GM19240 (cell line): ENCODE data around the gene ASMTL.
"Not testable (repeated sequence)": the region's sequence is repeated elsewhere in the genome, so short reads cannot be mapped to it uniquely, and the experiment has no call there.

Experiments
- DNase-seq: peaks from one replicate; pipeline ENCODE4 v3.0.0; 2011; ENCODE audit warnings: low spot score; ENCODE audit not compliant: insufficient read length

ASMTL gene

DNA sequence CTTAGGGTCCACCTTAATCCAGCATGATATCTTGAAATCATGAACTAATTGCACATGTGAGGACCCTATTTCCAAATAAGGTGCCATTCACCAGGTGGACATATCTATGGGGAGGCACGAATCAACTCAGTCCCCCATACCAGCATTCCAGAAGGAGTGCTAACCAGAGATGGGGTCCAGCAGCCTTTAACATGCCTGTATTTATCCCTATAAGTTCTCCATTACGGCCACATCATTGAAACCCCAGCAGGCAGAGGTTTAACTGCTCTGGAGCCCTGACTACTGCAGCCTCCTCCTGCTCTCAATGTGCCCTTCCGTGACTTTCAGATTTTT lies 3.2 kb upstream of the ASMTL start:
- no peak for DNase-seq

DNA sequence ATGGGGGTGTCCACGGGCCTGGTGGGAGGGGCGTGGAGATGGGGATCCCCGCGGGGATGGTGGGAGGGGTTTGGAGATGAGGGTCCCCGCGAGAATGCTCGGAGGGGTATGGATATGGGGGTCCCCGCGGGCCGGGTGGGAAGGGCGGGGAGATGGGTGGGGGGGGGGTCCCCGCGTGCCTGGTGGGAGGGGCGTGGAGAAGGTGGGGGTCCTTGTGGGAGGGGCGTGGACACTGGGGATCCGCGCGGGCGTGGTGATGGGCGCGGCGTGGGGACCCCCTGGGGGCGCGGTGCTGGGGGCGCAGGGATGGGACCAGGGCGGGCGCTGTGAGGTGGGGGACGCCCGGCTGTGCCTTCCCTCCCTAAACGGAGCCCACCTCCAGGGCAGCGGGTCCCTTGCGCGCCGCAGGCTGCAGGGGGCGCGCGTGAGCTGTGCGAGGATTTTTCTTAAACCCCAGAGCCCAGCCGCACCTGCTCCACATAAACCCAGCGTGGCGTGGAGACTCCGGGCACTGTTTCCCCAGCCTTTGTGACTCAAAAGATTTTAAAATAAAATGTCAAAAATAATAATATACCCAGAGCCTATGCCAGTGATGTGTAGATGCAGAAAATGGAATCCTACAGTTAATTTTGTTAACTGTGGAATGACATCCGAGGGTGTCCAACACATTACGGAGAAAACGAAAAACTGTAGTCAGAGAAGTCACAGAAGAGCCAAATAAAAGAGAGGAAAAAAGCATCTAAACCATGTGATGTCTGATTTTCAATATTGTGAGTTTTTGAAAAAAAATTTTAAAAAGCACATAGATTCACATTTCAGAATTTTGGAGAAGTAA lies 1.5 kb upstream of the ASMTL start:
- DNase-seq: peak; percentile 69

- DNase-seq: no peak
Measured at GRCh38 chrX:1453395-1453783, 680 bp upstream of the ASMTL start.

- no peak for DNase-seq
Measured at GRCh38 chrX:1451661-1452515, 821 bp downstream of the ASMTL start.

- DNase-seq: no peak
Measured at GRCh38 chrX:1451251-1451660, 1.5 kb downstream of the ASMTL start.

DNA sequence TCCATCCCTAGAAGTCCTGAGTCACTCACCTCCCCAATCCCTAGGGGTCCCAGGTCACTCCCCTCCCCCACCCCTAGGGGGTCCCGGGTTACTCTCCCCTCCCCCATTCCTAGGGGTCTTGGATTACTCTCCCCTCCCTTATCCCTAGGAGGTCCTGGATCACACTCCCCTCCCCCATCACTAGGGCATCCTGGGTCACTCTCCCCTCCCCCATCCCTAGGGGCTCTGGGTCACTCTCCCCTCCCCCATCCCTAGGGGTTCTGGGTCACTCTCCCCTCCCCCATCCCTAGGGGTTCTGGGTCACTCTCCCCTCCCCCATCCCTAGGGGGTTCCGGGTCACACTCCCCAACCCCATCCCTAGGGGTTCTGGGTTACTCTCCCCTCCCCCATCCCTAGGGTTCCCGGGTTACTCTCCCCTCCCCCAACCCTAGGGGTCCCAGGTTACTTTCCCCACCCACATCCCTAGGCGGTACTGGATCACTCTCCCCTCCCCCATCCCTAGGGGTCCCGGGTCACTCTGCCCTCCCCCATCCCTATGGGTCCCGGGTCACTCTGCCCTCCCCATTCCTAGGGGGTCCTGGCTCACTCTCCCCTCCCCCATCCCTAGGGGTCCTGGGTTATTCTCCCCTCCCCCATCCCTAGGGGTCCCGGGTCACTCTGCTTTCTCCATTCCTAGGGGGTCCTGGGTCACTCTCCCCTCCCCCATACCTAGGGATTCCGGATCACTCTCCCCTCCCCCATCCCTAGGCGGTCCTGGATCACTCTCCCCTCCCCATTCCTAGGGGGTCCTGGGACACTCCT lies 2.1 kb downstream of the ASMTL start:
- no peak for DNase-seq

DNA sequence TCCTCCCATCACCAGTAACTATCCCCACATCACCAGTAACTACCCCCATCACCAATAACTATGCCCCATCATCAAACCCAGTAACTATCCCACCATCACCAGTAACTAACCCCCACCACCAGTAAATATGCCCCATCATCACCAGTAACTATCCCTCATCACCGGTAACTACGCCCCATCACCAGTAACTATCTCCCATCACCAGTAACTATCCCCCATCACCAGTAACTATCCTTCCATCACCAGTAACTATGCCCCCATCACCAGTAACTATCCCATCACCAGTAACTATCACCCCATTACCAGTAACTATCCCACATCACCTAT lies 2.9 kb downstream of the ASMTL start:
- no peak for DNase-seq

DNA sequence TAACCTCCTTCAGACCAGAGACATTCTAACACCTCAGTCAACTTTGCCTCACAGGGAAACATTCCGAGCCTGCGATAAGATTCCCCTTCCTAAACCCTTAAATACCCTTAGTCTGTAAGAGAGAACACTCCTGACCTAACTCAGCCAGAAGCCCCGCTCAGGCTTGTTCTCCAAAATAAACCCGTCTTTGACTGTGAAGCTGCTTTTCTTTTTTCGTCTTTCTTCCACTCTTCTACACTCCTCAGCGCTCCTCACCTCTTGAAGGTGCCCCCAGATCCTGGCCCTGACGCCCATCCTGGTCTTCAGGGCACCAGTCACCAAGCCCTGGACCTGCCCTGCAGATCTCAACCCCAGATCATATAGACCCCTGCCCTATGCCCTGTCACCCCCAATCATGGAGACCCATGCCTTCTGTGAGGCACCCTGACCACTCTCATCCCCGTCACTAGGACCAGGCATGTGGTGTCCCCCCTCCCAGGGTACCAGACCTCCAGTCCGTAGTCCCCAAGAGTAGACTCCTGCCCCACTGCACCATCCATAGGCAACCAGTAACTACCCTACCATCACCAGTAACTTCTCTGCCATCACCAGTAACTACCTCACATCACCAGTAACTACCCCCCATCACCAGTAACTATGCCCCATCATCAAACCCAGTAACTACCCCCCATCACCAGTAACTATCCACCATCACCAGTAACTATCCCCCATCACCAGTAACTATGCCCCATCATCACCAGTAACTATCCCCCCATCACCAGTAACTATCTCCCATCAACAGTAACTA lies 3.5 kb downstream of the ASMTL start:
- DNase-seq: no peak

DNA sequence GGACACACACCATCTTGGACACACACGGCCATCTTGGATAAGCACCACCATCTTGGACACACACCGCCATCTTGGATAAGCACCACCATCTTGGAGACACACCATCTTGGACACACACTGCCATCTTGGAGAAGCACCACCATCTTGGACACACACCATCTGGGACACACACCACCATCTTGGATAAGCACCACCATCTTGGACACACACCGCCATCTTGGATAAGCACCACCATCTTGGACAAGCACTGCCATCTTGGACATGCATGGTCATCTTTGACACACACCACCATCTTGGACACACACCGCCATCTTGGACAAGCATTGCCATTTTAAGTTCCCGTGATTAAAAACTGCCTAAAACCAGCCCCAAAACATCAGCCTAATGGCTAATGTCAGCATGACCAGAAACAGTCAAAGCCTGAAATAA lies 4.1 kb downstream of the ASMTL start:
- DNase-seq: not testable (repeated sequence)

- not testable (repeated sequence) for DNase-seq
Measured at GRCh38 chrX:1447969-1448572, 4.6 kb downstream of the ASMTL start.

DNA sequence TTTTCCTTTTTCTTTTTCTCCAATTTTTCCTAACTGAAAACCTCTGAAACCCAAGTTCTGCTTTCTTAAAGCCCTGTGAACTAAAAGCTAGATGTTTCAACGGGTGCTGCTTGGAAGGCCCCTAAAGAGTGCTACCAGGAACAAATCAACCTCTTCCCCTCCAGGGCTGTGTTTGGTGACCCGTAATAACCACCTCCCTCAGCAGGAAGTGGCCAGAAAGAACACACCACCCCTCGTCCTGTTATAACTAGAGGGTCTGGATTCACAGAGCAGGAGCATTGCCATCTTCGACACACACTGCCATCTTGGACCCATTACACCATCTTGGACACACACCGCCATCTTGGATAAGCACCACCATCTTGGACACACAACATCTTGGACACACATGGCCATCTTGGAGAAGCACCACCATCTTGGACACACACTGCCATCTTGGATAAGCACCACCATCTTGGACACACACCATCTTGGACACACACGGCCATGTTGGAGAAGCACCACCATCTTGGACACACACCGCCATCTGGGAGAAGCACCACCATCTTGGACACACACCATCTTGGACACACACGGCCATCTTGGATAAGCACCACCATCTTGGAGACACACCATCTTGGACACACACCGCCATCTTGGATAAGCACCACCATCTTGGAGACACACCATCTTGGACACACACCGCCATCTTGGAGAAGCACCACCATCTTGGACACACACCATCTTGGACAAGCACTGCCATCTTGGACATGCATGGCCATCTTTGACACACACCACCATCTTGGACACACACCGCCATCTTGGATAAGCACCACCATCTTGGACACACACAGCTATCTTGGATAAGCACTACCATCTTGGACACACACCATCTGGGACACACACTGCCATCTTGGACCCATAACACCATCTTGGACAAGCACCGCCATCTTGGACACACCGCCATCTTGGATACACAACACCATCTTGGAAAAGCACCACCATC lies 5.4 kb downstream of the ASMTL start:
- DNase-seq: not testable (repeated sequence)

GRCh38 chrX:1444561-1445500 lies 7.9 kb downstream of the ASMTL start:
- no peak for DNase-seq

DNA sequence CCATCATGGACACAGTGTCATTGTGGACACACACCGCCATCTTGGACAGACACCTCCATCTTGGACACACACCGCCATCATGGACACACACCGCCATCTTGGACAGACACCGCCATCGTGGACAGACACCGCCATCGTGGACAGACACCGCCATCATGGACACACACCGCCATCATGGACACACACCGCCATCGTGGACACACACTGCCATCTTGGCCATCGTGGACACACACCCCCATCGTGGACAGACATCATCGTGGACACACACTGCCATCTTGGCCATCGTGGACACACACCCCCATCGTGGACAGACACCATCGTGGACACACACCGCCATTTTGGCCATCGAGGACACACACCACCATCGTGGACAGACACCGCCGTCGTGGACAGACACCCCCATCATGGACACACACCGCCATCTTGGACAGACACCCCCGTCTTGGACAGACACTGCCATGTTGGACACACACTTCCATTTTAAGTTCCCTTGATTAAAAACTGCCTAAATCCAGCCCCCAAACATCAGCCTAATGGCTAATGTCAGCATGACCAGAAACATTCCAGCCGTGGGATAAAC lies 9.1 kb downstream of the ASMTL start:
- no peak for DNase-seq

GRCh38 chrX:1442724-1443367 lies 9.9 kb downstream of the ASMTL start:
- no peak for DNase-seq

GRCh38 chrX:1442016-1442665 lies 10.6 kb downstream of the ASMTL start:
- DNase-seq: no peak

DNA sequence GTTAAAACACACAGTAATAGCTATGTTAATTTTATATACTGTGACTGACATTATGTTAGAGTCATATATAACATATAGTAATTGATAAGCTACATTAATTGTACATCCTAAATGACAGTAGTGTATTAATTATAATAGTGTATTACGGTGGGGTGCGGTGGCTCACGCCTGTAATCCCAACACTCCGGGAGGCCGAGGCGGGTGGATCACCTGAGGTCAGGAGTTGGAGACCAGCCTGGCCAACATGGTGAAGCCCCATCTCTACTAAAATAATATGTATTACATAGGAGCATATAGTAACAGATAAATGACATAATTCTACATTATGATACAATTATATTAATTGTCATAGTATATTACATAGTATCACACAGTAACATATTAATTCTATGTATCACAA lies 12.2 kb downstream of the ASMTL start:
- DNase-seq: no peak
